GM12865 (cell line): ENCODE results near the gene SSR3.

Source experiments
- DNase-seq: peaks from one replicate; pipeline ENCODE4 v3.0.0; 2010; ENCODE audit warnings: low read depth
- H3K4me3 ChIP-seq: 2 replicates; pipeline ENCODE4 v1.5.1; 2011; ENCODE audit warnings: mild to moderate bottlenecking, low read depth, low read length, control low read depth
- CTCF ChIP-seq: IDR thresholded peaks from 2 replicates; pipeline ENCODE4 v1.5.1; 2011; ENCODE audit warnings: low read length, control low read depth, low read depth, inconsistent platforms; ENCODE audit not compliant: insufficient read depth; ENCODE audit errors: missing control alignments

Gene SSR3

GRCh38 chr3:156511987-156512677, 42.8 kb downstream of the SSR3 start:
- DNase-seq = no peak
- H3K4me3 ChIP-seq = no peak overlapping the region
- TF ChIP-seq CTCF = no peak

DNA sequence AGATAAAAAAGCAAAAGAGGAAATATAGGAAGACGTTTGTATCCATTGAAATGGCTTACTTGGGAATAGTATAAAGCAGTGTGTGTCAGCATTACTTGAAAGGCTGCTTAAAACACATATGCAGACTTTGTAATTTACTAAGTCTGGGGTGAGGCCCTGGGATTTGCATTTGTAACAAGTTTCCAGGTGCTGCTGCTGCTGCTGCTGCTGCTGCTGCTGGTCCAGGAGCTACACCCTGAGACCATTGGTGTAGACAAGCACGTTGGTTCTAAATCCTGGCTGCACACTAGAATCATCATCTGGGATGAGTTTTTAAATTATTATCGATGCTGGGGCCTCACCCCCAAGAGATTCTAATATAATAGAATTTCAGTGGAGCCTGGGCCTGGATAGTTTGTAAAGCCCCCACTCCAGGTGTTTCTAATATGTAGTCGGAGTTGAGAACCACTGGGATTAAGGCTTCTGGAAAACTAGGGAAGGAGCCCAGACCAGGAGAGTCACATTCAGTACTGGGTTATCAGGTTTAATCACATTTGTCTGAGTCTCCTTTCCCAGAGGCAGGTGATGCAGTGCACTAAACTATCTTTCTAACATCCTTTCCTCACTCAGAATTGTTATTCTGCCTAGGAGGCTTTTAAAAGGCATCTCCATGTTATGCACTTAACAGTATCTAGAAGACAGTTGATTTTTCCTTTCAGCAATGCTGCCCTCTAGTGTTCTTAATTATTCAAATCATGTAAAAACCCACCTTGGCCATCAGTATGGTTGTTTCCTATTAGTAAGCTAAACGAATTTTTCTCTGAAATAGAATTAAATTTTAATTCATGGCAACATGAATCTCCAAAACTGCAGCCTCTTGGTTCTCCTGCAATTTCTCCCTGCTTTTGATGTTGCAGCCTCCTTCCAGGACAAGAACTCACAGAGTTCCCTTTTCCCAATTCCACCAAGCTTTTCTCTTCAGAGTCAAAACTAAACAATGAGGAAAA, 45.4 kb downstream of the SSR3 start:
- H3K4me3 ChIP-seq = no peak overlapping the region
- peak; percentile 72 for DNase-seq
- TF ChIP-seq CTCF = peak; percentile 28

DNA sequence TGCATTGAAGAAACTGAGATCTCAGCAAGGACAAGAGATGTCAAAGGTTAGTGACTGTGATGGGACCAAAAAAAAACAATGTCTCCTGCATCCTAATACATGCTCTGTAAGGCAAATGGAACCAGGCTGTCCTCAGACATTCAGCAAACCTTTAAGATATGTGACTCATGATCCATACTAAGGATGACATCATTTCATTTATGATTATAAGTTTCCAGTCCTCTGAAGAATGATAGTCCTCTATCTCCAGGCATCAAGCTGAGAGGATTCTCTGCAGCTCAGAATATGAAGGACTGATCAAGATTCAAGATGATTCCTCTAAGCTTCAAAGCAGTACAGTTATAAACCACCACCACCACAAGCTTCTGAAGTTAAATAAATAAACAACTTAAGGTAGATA, 47.6 kb downstream of the SSR3 start:
- DNase-seq = no peak
- H3K4me3 ChIP-seq = no peak overlapping the region
- TF ChIP-seq CTCF = no peak

DNA sequence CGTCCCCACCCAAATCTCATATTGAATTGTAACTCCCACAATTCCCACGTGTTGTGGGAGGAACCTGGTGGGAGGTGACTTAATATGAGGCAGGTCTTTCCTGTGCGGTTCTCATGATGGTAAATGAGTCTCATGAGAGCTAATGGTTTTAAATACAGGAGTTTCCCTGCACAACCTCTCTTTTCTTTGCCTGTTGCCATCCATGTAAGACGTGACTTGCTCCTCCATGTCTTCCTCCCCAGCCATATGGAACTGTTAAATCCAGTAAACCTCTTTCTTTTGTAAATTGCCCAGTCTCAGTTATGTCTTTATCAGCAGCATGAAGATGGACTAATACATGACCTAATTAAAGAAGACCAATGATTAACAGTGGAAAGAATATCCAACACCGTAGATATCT, 56.6 kb downstream of the SSR3 start:
- DNase-seq = no peak
- no peak overlapping the region for H3K4me3 ChIP-seq
- TF ChIP-seq CTCF = no peak

DNA sequence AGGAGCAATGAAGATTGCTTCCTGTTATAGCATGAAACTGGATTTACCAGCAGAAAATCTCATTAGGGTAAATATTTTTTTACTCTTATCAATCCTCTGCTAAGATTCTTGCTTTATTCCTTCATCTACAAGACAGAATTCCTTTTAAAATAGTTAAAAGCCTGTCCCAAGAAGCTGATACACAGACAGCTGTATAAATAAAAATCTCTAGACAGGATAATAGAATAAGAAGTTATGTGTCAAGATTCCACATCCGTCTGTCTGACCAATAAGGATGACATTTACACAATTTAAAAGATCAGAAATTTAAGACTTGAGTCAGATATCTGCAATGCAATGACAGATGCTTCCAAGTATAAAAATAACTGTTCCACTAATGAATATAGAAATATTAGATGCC, 57.6 kb downstream of the SSR3 start:
- TF ChIP-seq CTCF = no peak
- H3K4me3 ChIP-seq = no peak overlapping the region
- no peak for DNase-seq

- no peak overlapping the region for H3K4me3 ChIP-seq
- DNase-seq = no peak
- TF ChIP-seq CTCF = no peak
Observed at GRCh38 chr3:156495816-156496215, 59.1 kb downstream of the SSR3 start.
